Calu3 (cell line): ENCODE measurements around the gene C19orf33. TPM values are rescaled to one million over a fixed set of nuclear protein-coding genes. Genes with fewer than 3 reads are reported as not detected.

Experiments used
- BruUV-seq: library from RNA; stranded (reverse); fragments of 400-500 nt; replicated peaks from 2 replicates; lab custom pipeline; 2021; lab: Mats Ljungman, UMichigan
- CTCF ChIA-PET: fragments of 300-600 bp; sonication (Branson Sonifier 250); formaldehyde crosslinking; loops from one replicate; lab custom pipeline; 2022; ENCODE audit warnings: antibody characterized with exemption; lab: Charles Lee
- DNase-seq: peaks from one replicate; pipeline ENCODE4 v3.0.0; 2022
- H3K27ac Mint-ChIP-seq: one replicate; pipeline ENCODE4 v1.8.0; 2022; ENCODE audit warnings: mixed read lengths; ENCODE audit not compliant: unreplicated experiment
- H3K27me3 Mint-ChIP-seq: one replicate; pipeline ENCODE4 v1.8.0; 2022; ENCODE audit warnings: mixed read lengths; ENCODE audit not compliant: unreplicated experiment
- H3K36me3 Mint-ChIP-seq: one replicate; pipeline ENCODE4 v1.8.0; 2022; ENCODE audit warnings: mild to moderate bottlenecking, moderate library complexity, mixed read lengths; ENCODE audit not compliant: insufficient read depth, unreplicated experiment
- H3K4me1 Mint-ChIP-seq: one replicate; pipeline ENCODE4 v1.8.0; 2022; ENCODE audit warnings: mild to moderate bottlenecking, low read depth, mixed read lengths; ENCODE audit not compliant: unreplicated experiment
- H3K4me3 Mint-ChIP-seq: one replicate; pipeline ENCODE4 v1.8.0; 2022; ENCODE audit warnings: mild to moderate bottlenecking, low read depth, moderate library complexity, mixed read lengths; ENCODE audit not compliant: unreplicated experiment
- H3K9me3 Mint-ChIP-seq: one replicate; pipeline ENCODE4 v1.8.0; 2022; ENCODE audit warnings: low read depth, mixed read lengths; ENCODE audit not compliant: unreplicated experiment
- CTCF ChIP-seq: fragments of 200-600 bp; IDR thresholded peaks from one replicate; pipeline ENCODE4 v1.8.0; 2022; ENCODE audit warnings: antibody characterized with exemption; ENCODE audit not compliant: unreplicated experiment
- intact Hi-C: fragments of 100-400 bp; cut with micrococcal nuclease; formaldehyde crosslinking; loops from one replicate; pipeline ENCODE4 v1.10.0; 2022; ENCODE audit not compliant: unreplicated experiment
- total RNA-seq: library from RNA; stranded (reverse); gene quantifications from 2 replicates; pipeline ENCODE4 v1.2.3, GENCODE V29; 2022

C19orf33 gene
- total RNA-seq, 1 experiment from 2014 or later, result 189 TPM

DNA sequence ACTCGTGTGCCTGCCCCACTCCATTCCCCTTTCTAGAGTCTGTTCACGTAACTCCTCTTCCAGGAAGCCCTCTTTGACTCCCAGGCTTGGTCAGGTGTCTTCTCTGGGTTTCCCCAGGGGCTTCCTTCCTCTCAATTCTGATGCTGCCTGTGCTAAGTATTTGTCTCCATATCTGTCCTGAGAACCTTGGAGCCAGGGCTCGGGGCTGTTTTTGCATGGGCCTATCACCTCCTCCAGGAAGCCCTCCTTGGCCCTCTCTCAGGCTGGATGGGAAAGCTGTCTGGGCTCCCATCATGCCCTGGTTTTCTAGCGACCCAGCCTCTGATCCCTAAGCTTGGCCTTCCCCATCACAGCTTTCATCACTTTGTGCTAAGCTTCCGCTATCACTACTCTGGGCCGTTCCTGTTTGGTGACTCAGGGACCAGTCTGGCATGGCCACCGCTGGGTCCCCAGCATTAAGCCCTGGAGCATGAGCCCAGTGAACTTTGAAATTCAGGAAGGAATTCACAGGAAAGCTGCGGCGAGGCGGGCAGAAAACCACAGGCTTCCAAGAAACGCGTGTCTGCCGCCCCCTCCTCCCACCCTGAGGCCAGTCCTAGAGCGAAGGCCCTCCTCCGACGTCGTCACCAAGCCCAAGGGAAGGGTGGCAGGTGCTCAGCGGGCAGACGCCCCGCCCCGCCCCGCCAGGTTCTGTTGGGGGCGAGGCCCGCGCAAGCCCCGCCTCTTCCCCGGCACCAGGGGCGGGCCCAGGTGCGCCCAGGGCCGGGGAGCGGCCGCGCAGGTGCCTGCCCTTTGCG is 40.2 kb upstream of the C19orf33 start:
- Mint-ChIP-seq H3K36me3 (peaks cover 58% of the 10 kb centered on the region), H3K27me3 (no peaks in the 10 kb centered on the region), H3K27ac (peak overlapping the region; percentile 81), H3K9me3 (no peaks in the 10 kb centered on the region), H3K4me3 (peak overlapping the region; percentile 97), H3K4me1 (peaks cover 56% of the 10 kb centered on the region)
- CTCF ChIA-PET, result interaction anchor here (0.7 to 2.3 kb wide), 8 partner anchors 13 to 110 kb away, joined by 3 to 6 read pairs (median 3); partner anchors contain the start of genes C19orf33, CATSPERG and PSMD8
- TSS peak; percentile 77 for BruUV-seq
- intact Hi-C loops, result no loop called here
- DNase-seq, result peak; percentile 100
- no peak for TF ChIP-seq CTCF

DNA sequence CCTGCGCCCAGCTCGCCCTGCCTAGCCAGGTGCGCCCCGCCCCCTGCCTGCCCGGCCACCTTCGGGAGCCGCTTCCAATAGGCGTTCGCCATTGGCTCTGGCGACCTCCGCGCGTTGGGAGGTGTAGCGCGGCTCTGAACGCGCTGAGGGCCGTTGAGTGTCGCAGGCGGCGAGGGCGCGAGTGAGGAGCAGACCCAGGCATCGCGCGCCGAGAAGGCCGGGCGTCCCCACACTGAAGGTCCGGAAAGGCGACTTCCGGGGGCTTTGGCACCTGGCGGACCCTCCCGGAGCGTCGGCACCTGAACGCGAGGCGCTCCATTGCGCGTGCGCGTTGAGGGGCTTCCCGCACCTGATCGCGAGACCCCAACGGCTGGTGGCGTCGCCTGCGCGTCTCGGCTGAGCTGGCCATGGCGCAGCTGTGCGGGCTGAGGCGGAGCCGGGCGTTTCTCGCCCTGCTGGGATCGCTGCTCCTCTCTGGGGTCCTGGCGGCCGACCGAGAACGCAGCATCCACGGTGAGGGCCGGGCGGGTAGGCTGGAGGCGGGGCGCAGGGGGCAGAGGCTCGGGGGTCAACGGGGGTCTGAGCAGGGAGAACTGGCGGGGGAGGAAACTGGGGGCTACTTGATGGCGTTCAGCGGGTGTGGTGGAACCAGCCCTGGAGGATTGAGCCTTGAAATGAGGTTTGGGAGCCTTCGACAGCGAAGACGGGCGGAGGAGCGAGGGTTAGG is 39.4 kb upstream of the C19orf33 start, which contains the start of gene SPINT2:
Gene SPINT2 (plus strand): TSS at position 88 of the 727 bp plus-strand sequence. CDS start 320 bp downstream, at position 408.
- H3K4me3 Mint-ChIP-seq, result peak within 1 kb of the TSS; percentile 97
- H3K27ac Mint-ChIP-seq, result peak within 1 kb of the TSS; percentile 81
- no peaks in the 10 kb centered on the region for H3K27me3 Mint-ChIP-seq
- DNase-seq, result no peak
- TF ChIP-seq CTCF, result no peak
- BruUV-seq, result no TSS peak
- H3K9me3 Mint-ChIP-seq, result no peaks in the 10 kb centered on the region
- intact Hi-C loops, result no loop called here
- peaks cover 66% of the 10 kb centered on the region for H3K36me3 Mint-ChIP-seq
- CTCF ChIA-PET, result interaction anchor here (0.6 to 2.4 kb wide), 10 partner anchors 13 to 110 kb away, joined by 3 to 8 read pairs (median 4); partner anchors contain the start of genes C19orf33, CATSPERG and PSMD8
- H3K4me1 Mint-ChIP-seq, result peaks cover 61% of the 10 kb centered on the region

- BruUV-seq, result TSS peak; percentile 76
- TF ChIP-seq CTCF, result no peak
- Mint-ChIP-seq H3K36me3 (peaks cover 73% of the 10 kb centered on the region), H3K4me3 (peak overlapping the region; percentile 97), H3K9me3 (no peaks in the 10 kb centered on the region), H3K27ac (peak overlapping the region; percentile 81), H3K4me1 (peaks cover 68% of the 10 kb centered on the region), H3K27me3 (no peaks in the 10 kb centered on the region)
- CTCF ChIA-PET, result interaction anchor here (0.5 to 3.7 kb wide), 13 partner anchors 9 to 1162 kb away, joined by 3 to 16 read pairs (median 4); partner anchors contain the start of genes CATSPERG and PSMD8
- intact Hi-C loops, result no loop called here
- DNase-seq, result peak; percentile 61
Observed at GRCh38 chr19:38265213-38265861, 38.7 kb upstream of the C19orf33 start.

DNA sequence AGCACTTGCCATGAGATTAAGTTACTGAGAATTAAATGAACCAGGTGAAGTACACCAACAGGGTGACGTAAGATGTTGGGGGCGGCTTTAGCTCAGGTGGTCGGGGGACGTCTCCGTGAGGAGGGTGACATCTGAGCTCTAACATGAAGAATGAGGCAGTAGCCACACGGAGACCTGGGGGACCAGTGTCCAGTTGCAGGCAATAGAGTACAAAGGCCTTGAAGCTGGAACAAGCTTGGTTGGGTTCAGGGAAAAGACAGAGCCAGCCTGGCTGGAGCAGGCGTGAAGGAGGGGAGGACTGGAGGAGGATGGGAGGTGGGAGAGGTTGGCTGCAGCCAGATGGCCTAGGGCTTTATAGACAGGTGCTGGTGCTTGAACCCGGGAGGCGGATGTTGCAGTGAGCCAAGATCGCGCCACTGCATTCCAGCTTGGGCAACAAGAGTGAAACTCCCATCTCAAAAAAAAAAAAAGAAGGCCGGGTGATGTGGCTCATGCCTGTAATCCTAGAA is 38.1 kb upstream of the C19orf33 start:
- DNase-seq, result no peak
- BruUV-seq, result no TSS peak
- Mint-ChIP-seq H3K27ac (peak overlapping the region; percentile 81), H3K9me3 (no peaks in the 10 kb centered on the region), H3K27me3 (no peaks in the 10 kb centered on the region), H3K4me3 (peak overlapping the region; percentile 97), H3K36me3 (peaks cover 79% of the 10 kb centered on the region), H3K4me1 (peaks cover 75% of the 10 kb centered on the region)
- CTCF ChIA-PET, result interaction anchor here (0.5 to 3.7 kb wide), 10 partner anchors 9 to 1161 kb away, joined by 3 to 16 read pairs (median 5); partner anchors contain the start of gene CATSPERG
- intact Hi-C loops, result no loop called here
- TF ChIP-seq CTCF, result no peak
